ENCODE results near the gene LYRM2.

LYRM2 gene

DNA sequence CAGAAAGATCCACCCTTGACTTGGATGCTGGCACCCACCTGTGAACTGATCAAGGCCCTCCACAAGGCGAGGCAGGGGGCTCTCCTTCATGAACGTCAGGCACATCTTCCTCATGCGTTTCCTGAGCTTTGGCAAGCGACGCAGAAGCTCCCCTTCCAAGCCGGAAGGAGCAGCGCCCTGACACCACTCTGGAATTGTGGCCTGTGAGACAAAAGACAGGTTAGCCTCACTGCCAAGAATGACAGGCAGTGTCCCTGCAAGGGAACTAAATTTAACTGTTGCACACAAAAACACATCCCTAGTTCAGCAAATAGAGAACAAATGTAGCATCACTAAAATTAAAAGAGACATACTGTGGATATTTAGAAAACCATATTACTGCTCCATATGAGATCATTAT lies 42.0 kb upstream of the LYRM2 start:
- TF ChIP-seq, protein P1, sequence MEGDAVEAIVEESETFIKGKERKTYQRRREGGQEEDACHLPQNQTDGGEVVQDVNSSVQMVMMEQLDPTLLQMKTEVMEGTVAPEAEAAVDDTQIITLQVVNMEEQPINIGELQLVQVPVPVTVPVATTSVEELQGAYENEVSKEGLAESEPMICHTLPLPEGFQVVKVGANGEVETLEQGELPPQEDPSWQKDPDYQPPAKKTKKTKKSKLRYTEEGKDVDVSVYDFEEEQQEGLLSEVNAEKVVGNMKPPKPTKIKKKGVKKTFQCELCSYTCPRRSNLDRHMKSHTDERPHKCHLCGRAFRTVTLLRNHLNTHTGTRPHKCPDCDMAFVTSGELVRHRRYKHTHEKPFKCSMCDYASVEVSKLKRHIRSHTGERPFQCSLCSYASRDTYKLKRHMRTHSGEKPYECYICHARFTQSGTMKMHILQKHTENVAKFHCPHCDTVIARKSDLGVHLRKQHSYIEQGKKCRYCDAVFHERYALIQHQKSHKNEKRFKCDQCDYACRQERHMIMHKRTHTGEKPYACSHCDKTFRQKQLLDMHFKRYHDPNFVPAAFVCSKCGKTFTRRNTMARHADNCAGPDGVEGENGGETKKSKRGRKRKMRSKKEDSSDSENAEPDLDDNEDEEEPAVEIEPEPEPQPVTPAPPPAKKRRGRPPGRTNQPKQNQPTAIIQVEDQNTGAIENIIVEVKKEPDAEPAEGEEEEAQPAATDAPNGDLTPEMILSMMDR (IDR thresholded peaks at IDR 0.05; ENCODE audit: unreplicated experiment in 3 of 3) = no peak
- no peaks in the 10 kb centered on the region for H3K9me3 Mint-ChIP-seq
- H3K27ac Mint-ChIP-seq = no peak overlapping the region
- H3K27me3 Mint-ChIP-seq (ENCODE audit: low read depth) = no peaks in the 10 kb centered on the region
- H3K4me3 Mint-ChIP-seq = no peak overlapping the region
- peaks cover 65% of the 10 kb centered on the region for H3K36me3 Mint-ChIP-seq (ENCODE audit: low read depth)
- H3K4me1 Mint-ChIP-seq = no peaks in the 10 kb centered on the region

DNA sequence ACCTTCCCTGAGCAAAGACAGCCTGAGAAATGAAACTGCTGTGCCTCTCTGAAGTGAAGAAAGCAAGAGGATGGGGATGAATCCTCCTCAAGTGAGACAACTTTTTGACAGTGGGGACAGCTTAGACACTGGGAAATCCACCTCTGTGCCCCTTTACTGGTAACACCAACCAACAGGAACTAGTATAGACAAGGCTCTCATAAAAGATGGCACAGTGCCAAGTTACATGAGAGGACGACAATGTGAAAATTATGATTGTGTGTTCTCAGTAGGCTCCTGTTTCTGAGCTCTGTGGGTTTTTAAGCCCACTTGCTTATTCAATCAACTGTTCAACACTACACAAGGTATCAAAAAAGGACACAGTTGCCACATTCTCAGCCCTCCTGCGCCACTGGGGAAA lies 41.6 kb upstream of the LYRM2 start:
- H3K27me3 Mint-ChIP-seq (ENCODE audit: low read depth) = no peaks in the 10 kb centered on the region
- TF ChIP-seq, protein P1 (IDR thresholded peaks at IDR 0.05; ENCODE audit: unreplicated experiment in 3 of 3) = no peak
- no peak overlapping the region for H3K27ac Mint-ChIP-seq
- peaks cover 65% of the 10 kb centered on the region for H3K36me3 Mint-ChIP-seq (ENCODE audit: low read depth)
- H3K4me1 Mint-ChIP-seq = no peaks in the 10 kb centered on the region
- no peaks in the 10 kb centered on the region for H3K9me3 Mint-ChIP-seq
- no peak overlapping the region for H3K4me3 Mint-ChIP-seq

DNA sequence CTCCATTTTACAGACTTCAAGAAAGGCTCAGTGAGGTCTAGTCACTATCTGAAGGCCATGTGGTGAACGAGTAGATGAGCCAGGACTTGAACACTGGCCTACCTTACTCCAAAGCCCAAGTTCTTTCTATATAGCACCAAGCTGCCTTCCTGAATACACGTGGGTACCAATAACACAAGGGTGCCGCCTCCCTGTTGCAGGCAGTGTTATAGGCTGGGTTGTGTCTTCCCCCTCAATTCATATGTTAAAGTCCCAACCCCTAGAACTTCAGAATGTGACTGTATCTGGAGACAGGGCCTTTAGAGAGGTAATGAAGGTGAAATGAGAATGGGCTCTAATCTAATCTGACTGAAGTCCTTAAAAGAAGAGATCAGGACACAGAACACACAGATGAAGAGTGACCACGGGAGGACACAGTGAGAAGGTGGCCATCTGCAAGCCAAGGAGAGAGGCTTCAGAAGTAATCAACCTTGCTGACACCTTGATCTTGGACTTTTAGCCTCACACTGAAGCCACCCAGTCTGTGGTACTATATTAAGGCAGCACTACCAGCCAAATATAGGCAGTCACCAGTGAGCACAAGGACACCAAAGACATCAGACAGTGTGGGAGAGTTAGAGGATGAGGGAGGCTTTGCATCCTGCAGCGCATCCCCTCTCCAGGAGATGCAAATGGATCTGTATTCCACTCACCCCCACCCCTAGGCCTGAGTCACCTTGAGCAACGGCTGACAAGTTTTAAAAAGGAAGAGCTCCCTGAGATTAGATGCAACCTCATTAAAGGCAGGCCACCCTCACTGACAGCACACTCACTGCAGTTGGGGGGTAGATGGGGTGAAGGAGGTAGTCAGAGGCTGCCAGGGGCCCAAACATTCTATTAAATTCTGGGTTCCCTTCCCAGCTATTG lies 40.9 kb upstream of the LYRM2 start:
- Mint-ChIP-seq H3K27me3 (ENCODE audit: low read depth) (no peaks in the 10 kb centered on the region), H3K36me3 (ENCODE audit: low read depth) (peaks cover 64% of the 10 kb centered on the region), H3K27ac (no peak overlapping the region), H3K9me3 (no peaks in the 10 kb centered on the region), H3K4me1 (no peaks in the 10 kb centered on the region), H3K4me3 (no peak overlapping the region)
- TF ChIP-seq, protein P1 (IDR thresholded peaks at IDR 0.05; ENCODE audit: unreplicated experiment in 3 of 3) = no peak

DNA sequence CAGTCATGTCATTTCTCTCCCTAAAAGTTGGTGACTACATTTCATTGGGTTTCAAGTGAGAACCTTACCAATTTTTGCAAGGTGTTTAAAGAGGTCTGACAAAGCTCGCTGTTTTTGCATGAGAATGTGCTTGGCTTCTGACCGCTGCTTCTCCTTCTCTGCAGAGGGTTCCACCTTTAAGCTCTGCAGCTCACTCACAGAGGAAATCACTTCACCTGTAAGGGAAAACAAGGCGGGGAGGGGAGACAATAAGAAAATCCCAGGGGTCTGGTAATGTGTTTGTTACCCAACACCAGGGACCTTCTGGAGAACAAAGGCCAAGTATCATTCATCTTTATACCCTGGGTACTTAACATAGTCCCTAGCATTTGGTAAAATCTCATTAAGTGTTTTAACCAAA lies 40.0 kb upstream of the LYRM2 start:
- Mint-ChIP-seq H3K27me3 (ENCODE audit: low read depth) (no peaks in the 10 kb centered on the region), H3K4me1 (no peaks in the 10 kb centered on the region), H3K36me3 (ENCODE audit: low read depth) (peaks cover 61% of the 10 kb centered on the region), H3K27ac (no peak overlapping the region), H3K9me3 (no peaks in the 10 kb centered on the region), H3K4me3 (no peak overlapping the region)
- TF ChIP-seq, protein P1 (IDR thresholded peaks at IDR 0.05; ENCODE audit: unreplicated experiment in 3 of 3) = no peak

DNA sequence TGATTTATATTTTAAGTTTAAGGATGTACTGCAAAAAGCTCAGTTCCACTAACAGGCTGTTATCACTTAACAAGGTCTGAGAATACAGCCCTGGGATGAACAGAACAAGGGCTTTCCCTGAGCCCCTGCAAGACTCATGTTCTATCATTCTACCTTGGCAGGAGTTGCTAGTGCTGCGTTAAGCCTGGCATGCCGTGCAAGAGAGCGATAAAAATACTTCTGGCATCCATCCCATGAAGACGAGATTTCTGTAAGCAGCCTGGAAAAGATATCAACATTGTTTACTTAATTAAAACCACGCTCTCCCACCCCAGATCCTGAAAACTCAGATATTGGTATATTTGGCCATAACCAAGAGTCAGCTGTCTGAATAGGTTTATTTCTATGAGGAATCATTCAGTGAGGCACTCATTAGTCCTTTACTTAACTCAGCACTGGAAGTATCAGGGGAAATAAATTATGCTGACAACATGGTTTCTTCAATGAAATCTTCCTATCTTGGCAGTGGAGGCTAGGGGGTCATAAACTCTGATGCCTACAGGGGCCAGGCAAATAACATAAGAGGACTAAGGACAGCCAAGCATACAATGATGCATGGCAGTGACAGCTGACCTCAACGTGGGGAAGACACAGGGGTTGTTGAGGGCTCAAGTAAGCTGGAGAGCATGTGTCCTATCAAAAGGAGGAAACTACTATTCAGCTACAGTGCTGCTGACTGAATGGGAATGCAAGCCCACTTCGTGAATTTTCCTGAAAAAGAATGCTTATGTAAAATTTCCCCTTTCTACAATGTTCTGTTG lies 37.6 kb upstream of the LYRM2 start:
- TF ChIP-seq, protein P1 (IDR thresholded peaks at IDR 0.05; ENCODE audit: unreplicated experiment in 3 of 3) = no peak
- Mint-ChIP-seq H3K27me3 (ENCODE audit: low read depth) (no peaks in the 10 kb centered on the region), H3K27ac (no peak overlapping the region), H3K9me3 (no peaks in the 10 kb centered on the region), H3K36me3 (ENCODE audit: low read depth) (peaks cover 63% of the 10 kb centered on the region), H3K4me1 (no peaks in the 10 kb centered on the region), H3K4me3 (no peak overlapping the region)

All from nephron (organoid).